HepG2 (cell line): Measurements from ENCODE around the gene DUSP9. TPM values are rescaled to one million over a fixed set of nuclear protein-coding genes. Genes with fewer than 3 reads are reported as not detected.

Source experiments
- DRAP1 ChIP-seq: IDR thresholded peaks from 2 replicates; pipeline ENCODE4 v1.6.1; 2016; ENCODE audit warnings: missing genetic modification reagents, missing compliant biosample characterization
- EEA1 ChIP-seq: sonication (generic); formaldehyde crosslinking; IDR thresholded peaks from 2 replicates; pipeline ENCODE4 v1.5.1; 2020; ENCODE audit warnings: mild to moderate bottlenecking, missing genetic modification reagents, borderline replicate concordance
- GTF3A ChIP-seq: sonication (generic); formaldehyde crosslinking; conservative IDR thresholded peaks from 2 replicates; pipeline ENCODE4 v1.4.0; 2020; ENCODE audit warnings: mild to moderate bottlenecking, missing genetic modification reagents
- HNRNPL ChIP-seq: fragments of 200-400 bp; formaldehyde crosslinking; IDR thresholded peaks from 2 replicates; pipeline ENCODE4 v1.6.1; 2017; ENCODE audit warnings: mild to moderate bottlenecking, low read depth, low read length
- MTF1 ChIP-seq: sonication (generic); formaldehyde crosslinking; IDR thresholded peaks from 2 replicates; pipeline ENCODE4 v1.5.0; 2020; ENCODE audit warnings: missing genetic modification reagents
- NFKB2 ChIP-seq: sonication (generic); formaldehyde crosslinking; IDR thresholded peaks from 2 replicates; pipeline ENCODE4 v1.4.0; 2020; ENCODE audit warnings: missing genetic modification reagents, borderline replicate concordance
- NONO ChIP-seq, 2 experiments: fragments of 450-650 bp in 1 of 2; sonication (generic) in 1 of 2; formaldehyde crosslinking in 1 of 2; IDR thresholded peaks in 1 of 2; conservative IDR thresholded peaks in 1 of 2; 2 replicates each; pipeline versions ENCODE4 v1.6.1 to v1.8.0; 2017 to 2022; ENCODE audit warnings: mild to moderate bottlenecking in 1 of 2, missing genetic modification reagents in 1 of 2, moderate library complexity in 1 of 2
- NR3C1 ChIP-seq: sonication (generic); formaldehyde crosslinking; IDR thresholded peaks from 2 replicates; pipeline ENCODE4 v1.4.0; 2020; ENCODE audit warnings: missing genetic modification reagents
- PPARG ChIP-seq: conservative IDR thresholded peaks from 2 replicates; pipeline ENCODE4 v1.6.1; 2016; ENCODE audit warnings: missing biosample characterization, missing genetic modification reagents
- SOX6 ChIP-seq, 2 experiments: fragments of 450-650 bp in 1 of 2; sonication (generic) in 1 of 2; formaldehyde crosslinking in 1 of 2; IDR thresholded peaks; 2 replicates each; pipeline versions ENCODE4 v1.4.0 to v1.6.1; 2017 to 2020; ENCODE audit warnings: antibody characterized with exemption in 1 of 2, mild to moderate bottlenecking in 1 of 2, missing genetic modification reagents in 1 of 2
- TERF1 ChIP-seq: sonication (generic); formaldehyde crosslinking; IDR thresholded peaks from 2 replicates; pipeline ENCODE4 v1.8.0; 2022; ENCODE audit warnings: mild to moderate bottlenecking, missing genetic modification reagents, moderate library complexity
- ZFP36 ChIP-seq: fragments of 150-350 bp; IDR thresholded peaks from 2 replicates; pipeline ENCODE4 v1.6.1; 2018; ENCODE audit warnings: borderline replicate concordance, low read length, low read depth; ENCODE audit not compliant: partially characterized antibody
- ZNF318 ChIP-seq: sonication (generic); formaldehyde crosslinking; IDR thresholded peaks from 2 replicates; pipeline ENCODE4 v1.4.0; 2020; ENCODE audit warnings: mild to moderate bottlenecking, missing genetic modification reagents
- ZNF563 ChIP-seq: sonication (generic); formaldehyde crosslinking; IDR thresholded peaks from 2 replicates; pipeline ENCODE4 v1.8.0; 2022; ENCODE audit warnings: mild to moderate bottlenecking, moderate library complexity, missing genetic modification reagents
- ZNF597 ChIP-seq: sonication (generic); formaldehyde crosslinking; IDR thresholded peaks from 2 replicates; pipeline ENCODE4 v1.5.0; 2020; ENCODE audit warnings: missing genetic modification reagents
- ZNF629 ChIP-seq: sonication (generic); formaldehyde crosslinking; conservative IDR thresholded peaks from 2 replicates; pipeline ENCODE4 v1.5.0; 2020; ENCODE audit warnings: missing genetic modification reagents
- ZSCAN12 ChIP-seq: sonication (generic); formaldehyde crosslinking; IDR thresholded peaks from 2 replicates; pipeline ENCODE4 v1.9.0; 2021; ENCODE audit warnings: mild to moderate bottlenecking, missing genetic modification reagents
- polyA plus RNA-seq, 8 experiments: library from polyadenylated mRNA; depleted of rRNA in 3 of 8; stranded (reverse) in 7 of 8; unstranded in 1 of 8; fragments of >200 nt; fragmentation: Illumina TruSeq in 4 of 8; extraction: Trizol in 4 of 8; gene quantifications; 2 replicates each; pipeline versions ENCODE4 v1.2.1 to v1.2.3, GENCODE V29; 2011 to 2016; ENCODE audit warnings: low read depth in 4 of 8, missing spikeins in 1 of 8, mixed read lengths in 1 of 8; ENCODE audit not compliant: insufficient read depth in 1 of 8
- total RNA-seq, 5 experiments: library from RNA; depleted of rRNA; stranded (reverse); fragments of >200 nt; fragmentation: Illumina TruSeq; extraction: Trizol; gene quantifications; 2 replicates each; pipeline ENCODE4 v1.2.3, GENCODE V29; 2016; ENCODE audit warnings: low read depth in 1 of 5

Gene DUSP9
- total and polyA plus RNA-seq, 2 of the 13 experiments (the other 11 are each of a cell fraction or from before 2014, with no cell fraction given): 235 to 435 TPM

GRCh38 chrX:153637121-153638040, 9.6 kb upstream of the DUSP9 start (continued):
- TF ChIP-seq ZNF318 (CRISPR knock-in tag): 0 out of 2 replicates have a peak, but pooled peaks have one; percentile 32
- no peak for TF ChIP-seq NR3C1 (CRISPR knock-in tag)
- TF ChIP-seq ZFP36: no peak
- TF ChIP-seq ZNF597: no peak
- peak; percentile 44; the same call in 1 of the 2 replicates for TF ChIP-seq EEA1 (CRISPR knock-in tag)
- TF ChIP-seq ZNF563 (CRISPR knock-in tag): no peak
- no peak for TF ChIP-seq MTF1 (CRISPR knock-in tag)
- TF ChIP-seq NFKB2 (CRISPR knock-in tag): no peak
- TF ChIP-seq ZNF629 (CRISPR knock-in tag): no peak
- 0 out of 2 replicates have a peak, but pooled peaks have one; percentile 18 for TF ChIP-seq HNRNPL
- TF ChIP-seq GTF3A (CRISPR knock-in tag): no peak
- no peak for TF ChIP-seq NONO (IDR thresholded peaks at IDR 0.05)
- TF ChIP-seq NONO (CRISPR knock-in tag; conservative IDR thresholded peaks at IDR 0.05): no peak
- no peak for TF ChIP-seq TERF1 (CRISPR knock-in tag)
- TF ChIP-seq PPARG (CRISPR knock-in tag): no peak
- TF ChIP-seq SOX6 (IDR thresholded peaks at IDR 0.05): no peak
- TF ChIP-seq SOX6 (CRISPR knock-in tag; IDR thresholded peaks at IDR 0.05): peak; percentile 40; the same call in 1 of the 2 replicates
- no peak for TF ChIP-seq ZSCAN12 (CRISPR knock-in tag)
- peak; percentile 18; the same call in 1 of the 2 replicates for TF ChIP-seq DRAP1 (CRISPR knock-in tag)
